Mesenchymal stem cell (in vitro differentiated cells and primary cell): ENCODE results near the gene CLDN7.

ENCODE experiments used
- DNase-seq: peaks from one replicate; pipeline ENCODE4 v3.0.0-alpha.2; 2013
- H2AFZ ChIP-seq: one replicate; pipeline ENCODE4 v1.6.1; 2013; ENCODE audit warnings: low read depth, mild to moderate bottlenecking, control low read depth, inconsistent platforms, low read length, moderate library complexity
- H2AK5ac ChIP-seq: 2 replicates; pipeline ENCODE4 v1.6.1; 2013; ENCODE audit warnings: low read length, moderate library complexity, mild to moderate bottlenecking, inconsistent platforms; ENCODE audit not compliant: severe bottlenecking
- H2BK120ac ChIP-seq: one replicate; pipeline ENCODE4 v1.6.1; 2013; ENCODE audit warnings: low read depth, mild to moderate bottlenecking, inconsistent platforms, low read length, moderate library complexity
- H2BK12ac ChIP-seq, 2 experiments: one replicate each; pipeline ENCODE4 v1.6.1; 2013; ENCODE audit warnings: inconsistent platforms in 2 of 2, low read length in 2 of 2, mild to moderate bottlenecking in 2 of 2, moderate library complexity in 2 of 2, control low read depth in 1 of 2
- H2BK15ac ChIP-seq: one replicate; pipeline ENCODE4 v1.6.1; 2013; ENCODE audit warnings: mild to moderate bottlenecking, low read depth, inconsistent platforms; ENCODE audit not compliant: poor library complexity, severe bottlenecking
- H2BK5ac ChIP-seq: 2 replicates; pipeline ENCODE4 v1.6.1; 2013; ENCODE audit warnings: low read depth, mild to moderate bottlenecking, low read length, control low read depth, inconsistent platforms; ENCODE audit not compliant: poor library complexity, severe bottlenecking
- H3K14ac ChIP-seq, 2 experiments: one replicate each; pipeline ENCODE4 v1.6.1; 2013; ENCODE audit warnings: inconsistent platforms in 2 of 2, low read length in 2 of 2, control low read depth in 1 of 2, mild to moderate bottlenecking in 1 of 2, moderate library complexity in 1 of 2
- H3K18ac ChIP-seq, 2 experiments: one replicate each; pipeline ENCODE4 v1.6.1; 2013; ENCODE audit warnings: inconsistent platforms in 2 of 2, low read length in 2 of 2, control low read depth in 1 of 2, low read depth in 1 of 2, mild to moderate bottlenecking in 1 of 2
- H3K23ac ChIP-seq, 2 experiments: one replicate each; pipeline ENCODE4 v1.6.1; 2013; ENCODE audit warnings: inconsistent platforms in 2 of 2, low read length in 2 of 2, mild to moderate bottlenecking in 2 of 2, moderate library complexity in 2 of 2, control low read depth in 1 of 2
- H3K27ac ChIP-seq: 2 replicates; pipeline ENCODE4 v1.5.1; 2013; ENCODE audit warnings: mild to moderate bottlenecking, moderate library complexity, low read length, control low read depth, inconsistent platforms; ENCODE audit not compliant: poor library complexity, severe bottlenecking
- H3K27me3 ChIP-seq, 2 experiments: 2 replicates each; pipeline versions ENCODE4 v1.6.1 to v1.7.0; 2013; ENCODE audit warnings: low read length in 2 of 2, mild to moderate bottlenecking in 2 of 2, moderate library complexity in 2 of 2, control low read depth in 1 of 2, inconsistent platforms in 1 of 2; ENCODE audit not compliant: control insufficient read depth in 1 of 2, insufficient read depth in 1 of 2
- H3K36me3 ChIP-seq, 2 experiments: 2 replicates each; pipeline versions ENCODE4 v1.6.1 to v1.7.0; 2013; ENCODE audit warnings: low read length in 2 of 2, control low read depth in 1 of 2, inconsistent platforms in 1 of 2, low read depth in 1 of 2, mild to moderate bottlenecking in 1 of 2; ENCODE audit not compliant: insufficient read depth in 2 of 2, control insufficient read depth in 1 of 2
- H3K4ac ChIP-seq, 2 experiments: one replicate each; pipeline ENCODE4 v1.6.1; 2013; ENCODE audit warnings: inconsistent platforms in 2 of 2, low read length in 2 of 2, mild to moderate bottlenecking in 2 of 2, moderate library complexity in 2 of 2, control low read depth in 1 of 2, low read depth in 1 of 2
- H3K4me1 ChIP-seq: 2 replicates; pipeline ENCODE4 v1.6.1; 2013; ENCODE audit warnings: low read depth, low read length, control low read depth; ENCODE audit not compliant: control insufficient read depth, insufficient read depth
- H3K4me2 ChIP-seq: 2 replicates; pipeline ENCODE4 v1.6.1; 2013; ENCODE audit warnings: low read length, mild to moderate bottlenecking, inconsistent platforms; ENCODE audit not compliant: poor library complexity, severe bottlenecking
- H3K4me3 ChIP-seq, 2 experiments: 2 replicates each; pipeline versions ENCODE4 v1.5.1 to v1.7.0; 2013; ENCODE audit warnings: low read length in 2 of 2, mild to moderate bottlenecking in 2 of 2, control low read depth in 1 of 2, low read depth in 1 of 2; ENCODE audit not compliant: insufficient read depth in 1 of 2
- H3K79me1 ChIP-seq: replicated peaks from 2 replicates; pipeline ENCODE4 v1.6.1; 2013; ENCODE audit warnings: mild to moderate bottlenecking, control low read depth, low read length, inconsistent platforms; ENCODE audit not compliant: poor library complexity, severe bottlenecking
- H3K9ac ChIP-seq: 2 replicates; pipeline ENCODE4 v1.7.0; 2013; ENCODE audit warnings: mild to moderate bottlenecking, low read length, moderate library complexity
- H3K9me3 ChIP-seq: 2 replicates; pipeline ENCODE4 v1.7.0; 2013; ENCODE audit warnings: mild to moderate bottlenecking, low read length; ENCODE audit not compliant: control insufficient read depth
- H4K8ac ChIP-seq: one replicate; pipeline ENCODE4 v1.6.1; 2013; ENCODE audit warnings: inconsistent platforms, mild to moderate bottlenecking, low read length, moderate library complexity
- H4K91ac ChIP-seq: one replicate; pipeline ENCODE4 v1.6.1; 2013; ENCODE audit warnings: mild to moderate bottlenecking, low read length, inconsistent platforms
- WGBS: methylation state at CpG from one replicate; pipeline ENCODE4 v1.1.7; 2013; ENCODE audit warnings: mixed read lengths; 5-methylcytosine and 5-hydroxymethylcytosine counted together

The CLDN7 gene

DNA sequence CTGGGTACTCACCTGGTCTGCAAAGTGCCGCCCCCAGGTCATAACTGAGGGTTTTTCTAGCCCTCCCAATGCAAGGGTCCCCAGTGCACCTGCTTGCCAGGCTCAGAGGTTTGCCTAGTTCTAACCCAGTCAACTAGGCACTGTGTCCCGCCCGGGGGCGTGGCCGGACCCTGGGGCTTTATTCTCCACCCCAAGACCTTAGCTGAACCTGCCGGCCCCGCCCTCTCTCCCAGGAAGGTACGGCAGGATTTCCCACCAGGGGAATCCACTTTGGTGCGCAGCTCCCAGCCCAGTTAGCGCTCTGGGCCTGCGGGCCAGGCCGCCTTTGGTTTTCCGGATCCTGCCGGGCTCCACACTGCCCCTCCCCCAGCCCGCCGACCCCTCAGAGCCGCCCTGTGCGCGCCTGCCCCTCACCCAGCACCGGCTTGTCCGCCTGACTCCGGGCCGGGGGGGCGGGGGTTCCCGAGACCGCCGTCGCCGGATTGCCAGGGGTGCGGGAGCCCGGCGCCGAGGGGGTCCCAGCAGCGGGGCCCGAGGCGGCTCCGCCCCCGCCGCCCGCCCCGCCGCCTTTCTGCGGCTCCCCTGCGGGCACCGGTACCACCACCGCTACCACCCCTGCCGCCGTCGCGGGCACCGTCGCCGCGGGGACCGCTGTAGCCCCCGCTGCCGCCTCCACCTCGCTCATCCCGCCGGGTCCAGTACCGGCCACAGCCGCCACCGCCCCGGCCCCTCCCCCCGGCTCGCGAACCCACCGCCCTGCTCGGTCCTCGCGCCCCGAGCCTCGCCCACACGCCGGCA is 31.7 kb upstream of the CLDN7 start:
- Histone ChIP-seq H2BK12ac (no peak overlapping the region), H3K9me3 (no peaks in the 10 kb centered on the region), H4K8ac (no peak overlapping the region), H4K91ac (no peak overlapping the region), H3K79me1 (no peaks in the 10 kb centered on the region), H3K4me3 (no peak overlapping the region), H2BK120ac (no peak overlapping the region), H3K9ac (no peak overlapping the region), H3K4ac (no peak overlapping the region), H2AFZ (no peak overlapping the region), H2BK15ac (no peak overlapping the region), H2BK5ac (no peak overlapping the region), H2AK5ac (no peak overlapping the region), H3K27ac (no peak overlapping the region), H3K36me3 (no peaks in the 10 kb centered on the region), H3K14ac (no peak overlapping the region), H3K4me1 (peaks cover 18% of the 10 kb centered on the region), H3K23ac (no peak overlapping the region), H3K4me2 (peak overlapping the region; percentile 48), H3K27me3 (peaks cover 58 to 63% of the 10 kb centered on the region in 2 experiments), H3K18ac (no peak overlapping the region)
- DNase-seq = no peak
- WGBS = 8% methylated on average over 28 of the region's 75 CpGs

GRCh38 chr17:7293159-7293558 is 30.9 kb upstream of the CLDN7 start:
- peaks cover 18% of the 10 kb centered on the region for H3K4me1 ChIP-seq
- H2BK12ac ChIP-seq = no peak overlapping the region
- H4K8ac ChIP-seq = no peak overlapping the region
- no peaks in the 10 kb centered on the region for H3K9me3 ChIP-seq
- H2BK120ac ChIP-seq = no peak overlapping the region
- no peaks in the 10 kb centered on the region for H3K36me3 ChIP-seq
- no peak for DNase-seq
- no peak overlapping the region for H3K4me3 ChIP-seq
- H3K14ac ChIP-seq = no peak overlapping the region
- no peak overlapping the region for H3K4ac ChIP-seq
- H3K27me3 ChIP-seq = peaks cover 66 to 71% of the 10 kb centered on the region in 2 experiments
- H3K23ac ChIP-seq = no peak overlapping the region
- no peak overlapping the region for H2AK5ac ChIP-seq
- no peak overlapping the region for H2AFZ ChIP-seq
- no peak overlapping the region for H3K9ac ChIP-seq
- no peak overlapping the region for H2BK5ac ChIP-seq
- H3K79me1 ChIP-seq = no peaks in the 10 kb centered on the region
- H2BK15ac ChIP-seq = no peak overlapping the region
- no peak overlapping the region for H3K4me2 ChIP-seq
- no peak overlapping the region for H3K18ac ChIP-seq
- no peak overlapping the region for H4K91ac ChIP-seq
- WGBS = 95% methylated on average over 7 of the region's 11 CpGs
- no peak overlapping the region for H3K27ac ChIP-seq

GRCh38 chr17:7292729-7293128 is 30.5 kb upstream of the CLDN7 start:
- H4K91ac ChIP-seq = no peak overlapping the region
- no peak overlapping the region for H2AK5ac ChIP-seq
- no peak overlapping the region for H3K9ac ChIP-seq
- DNase-seq = no peak
- H2BK120ac ChIP-seq = no peak overlapping the region
- H2AFZ ChIP-seq = no peak overlapping the region
- no peaks in the 10 kb centered on the region for H3K79me1 ChIP-seq
- H3K4ac ChIP-seq = no peak overlapping the region
- H3K18ac ChIP-seq = no peak overlapping the region
- H3K4me3 ChIP-seq = no peak overlapping the region
- H3K9me3 ChIP-seq = no peaks in the 10 kb centered on the region
- no peak overlapping the region for H2BK15ac ChIP-seq
- no peak overlapping the region for H2BK12ac ChIP-seq
- no peak overlapping the region for H3K27ac ChIP-seq
- H4K8ac ChIP-seq = no peak overlapping the region
- WGBS = 58% methylated on average over 5 of the region's 6 CpGs
- H3K4me2 ChIP-seq = no peak overlapping the region
- no peaks in the 10 kb centered on the region for H3K36me3 ChIP-seq
- peaks cover 70 to 76% of the 10 kb centered on the region in 2 experiments for H3K27me3 ChIP-seq
- H2BK5ac ChIP-seq = no peak overlapping the region
- peaks cover 18% of the 10 kb centered on the region for H3K4me1 ChIP-seq
- H3K14ac ChIP-seq = no peak overlapping the region
- no peak overlapping the region for H3K23ac ChIP-seq

DNA sequence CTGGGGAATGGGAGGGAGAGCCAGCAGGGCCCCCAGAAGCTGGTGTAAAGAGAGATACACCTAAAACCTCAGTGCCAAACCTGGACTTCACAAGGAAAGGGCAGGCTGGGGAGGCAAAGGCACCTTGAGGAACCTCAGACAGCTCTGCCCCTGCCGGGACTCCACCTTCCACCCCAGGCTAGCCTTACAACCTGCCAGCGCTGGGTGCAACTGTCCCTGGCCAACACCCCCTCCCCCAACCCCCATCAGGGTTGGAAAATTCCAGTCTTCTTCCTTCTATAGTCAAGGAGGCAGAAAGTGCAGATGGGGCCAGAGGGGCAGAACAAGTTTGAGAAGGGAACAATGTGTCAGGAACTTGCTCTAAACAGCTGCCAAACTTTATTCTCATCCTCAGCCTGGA is 29.9 kb upstream of the CLDN7 start:
- H3K4me3 ChIP-seq = no peak overlapping the region
- WGBS = 100% methylated on average over 2 of the region's 2 CpGs
- no peak overlapping the region for H3K23ac ChIP-seq
- peak overlapping the region; percentile 14 for H4K8ac ChIP-seq
- no peak for DNase-seq
- no peak overlapping the region for H4K91ac ChIP-seq
- no peak overlapping the region for H2BK15ac ChIP-seq
- peaks cover 18% of the 10 kb centered on the region for H3K4me1 ChIP-seq
- H2AK5ac ChIP-seq = no peak overlapping the region
- H2AFZ ChIP-seq = no peak overlapping the region
- no peak overlapping the region for H2BK120ac ChIP-seq
- no peak overlapping the region for H2BK12ac ChIP-seq
- H3K4ac ChIP-seq = no peak overlapping the region
- H3K27ac ChIP-seq = no peak overlapping the region
- no peak overlapping the region for H3K18ac ChIP-seq
- H3K36me3 ChIP-seq = no peaks in the 10 kb centered on the region
- H3K79me1 ChIP-seq = no peaks in the 10 kb centered on the region
- peaks cover 74 to 81% of the 10 kb centered on the region in 2 experiments for H3K27me3 ChIP-seq
- no peak overlapping the region for H3K9ac ChIP-seq
- H3K9me3 ChIP-seq = no peaks in the 10 kb centered on the region
- H3K4me2 ChIP-seq = no peak overlapping the region
- H2BK5ac ChIP-seq = no peak overlapping the region
- H3K14ac ChIP-seq = no peak overlapping the region
